ENCODE measurements around the gene PRKN. TPM values are rescaled to one million over a fixed set of nuclear protein-coding genes. Genes with fewer than 3 reads are reported as not detected.

PRKN gene
- total RNA-seq, 2 experiments from 2014 or later = 0.82 to 1.00 TPM

GRCh38 chr6:162708971-162709370 is 18.6 kb downstream of the PRKN start:
- ChIA-PET CTCF (no interaction called here), POLR2A (no interaction called here)
- Mint-ChIP-seq H3K36me3 (peaks cover 2% of the 10 kb centered on the region), H3K27me3 (peaks cover 2% of the 10 kb centered on the region), H3K4me3 (no peak overlapping the region), H3K4me1 (ENCODE audit: low read depth) (no peaks in the 10 kb centered on the region), H3K27ac (no peak overlapping the region), H3K9me3 (no peaks in the 10 kb centered on the region)
- DNase-seq = no peak
- intact Hi-C loops (cut with micrococcal nuclease) = no loop called here

DNA sequence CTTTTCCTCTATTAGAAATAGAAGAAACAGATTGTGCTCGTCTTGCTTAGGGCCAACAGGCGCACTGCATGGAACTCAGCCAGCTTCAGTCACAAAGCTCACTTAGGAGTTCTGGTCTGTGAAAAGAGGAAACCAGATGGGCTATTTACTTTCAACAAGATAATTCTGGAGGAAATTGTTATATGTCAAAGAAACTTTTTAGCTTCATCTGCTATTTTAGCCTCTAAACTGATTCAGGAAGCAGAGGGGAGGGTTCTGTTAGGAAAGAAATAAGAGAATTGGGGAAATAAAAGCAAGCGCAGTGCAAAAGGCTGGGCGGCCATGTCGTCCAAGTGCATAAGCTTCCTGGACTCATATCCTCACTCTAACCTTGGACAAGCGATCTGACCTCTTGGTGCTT is 21.3 kb downstream of the PRKN start:
- intact Hi-C loops (cut with micrococcal nuclease) = no loop called here
- Mint-ChIP-seq H3K4me1 (ENCODE audit: low read depth) (no peaks in the 10 kb centered on the region), H3K4me3 (no peak overlapping the region), H3K27me3 (peaks cover 2% of the 10 kb centered on the region), H3K36me3 (no peaks in the 10 kb centered on the region), H3K27ac (no peak overlapping the region), H3K9me3 (no peaks in the 10 kb centered on the region)
- POLR2A ChIA-PET = no interaction called here
- CTCF ChIA-PET = no interaction called here
- DNase-seq = no peak

DNA sequence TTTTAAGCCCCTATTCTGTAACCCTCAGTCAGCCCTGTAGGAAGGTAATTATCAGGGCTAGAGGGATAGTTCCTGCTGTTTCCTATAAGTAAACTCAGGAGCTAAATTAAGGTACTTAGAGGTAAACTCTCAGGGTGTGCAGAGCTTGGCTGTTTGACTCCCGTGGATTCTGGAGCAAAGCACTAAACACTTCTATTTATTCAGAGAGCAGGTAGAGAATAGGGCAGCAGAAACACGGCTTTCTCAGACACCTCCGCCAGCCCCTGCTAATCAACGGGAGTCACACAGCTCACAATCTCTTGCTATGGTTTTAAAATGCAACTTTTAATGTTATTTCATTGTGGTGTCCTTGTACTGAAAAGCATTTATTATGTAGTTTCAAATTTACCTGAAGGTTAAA is 21.8 kb downstream of the PRKN start:
- Mint-ChIP-seq H3K27me3 (peaks cover 2% of the 10 kb centered on the region), H3K36me3 (no peaks in the 10 kb centered on the region), H3K27ac (no peak overlapping the region), H3K4me3 (no peak overlapping the region), H3K9me3 (no peaks in the 10 kb centered on the region), H3K4me1 (ENCODE audit: low read depth) (no peaks in the 10 kb centered on the region)
- POLR2A ChIA-PET = no interaction called here
- DNase-seq = no peak
- intact Hi-C loops (cut with micrococcal nuclease) = no loop called here
- CTCF ChIA-PET = no interaction called here

DNA sequence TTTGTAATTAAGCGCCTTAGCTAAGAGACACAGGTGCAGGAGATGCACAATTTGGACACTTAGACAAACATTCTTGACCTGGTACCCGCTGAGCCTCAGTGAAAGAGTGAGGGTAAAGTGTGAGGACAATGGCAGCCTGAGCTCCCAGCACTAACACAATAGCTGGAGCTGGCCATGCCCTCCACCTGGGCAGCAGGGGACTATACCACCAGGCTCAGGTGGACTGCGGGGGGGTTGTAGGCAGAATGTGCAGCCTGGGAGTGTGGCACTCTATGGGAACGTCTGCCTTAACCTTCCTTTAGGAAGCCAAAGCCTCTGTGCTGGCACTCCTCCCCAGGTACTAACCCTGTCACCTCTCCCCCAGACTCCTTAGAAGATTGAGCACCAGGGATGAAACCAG is 23.6 kb downstream of the PRKN start:
- ChIA-PET CTCF (no interaction called here), POLR2A (no interaction called here)
- no peak overlapping the region for H3K4me3 Mint-ChIP-seq
- H3K27ac Mint-ChIP-seq = no peak overlapping the region
- intact Hi-C loops (cut with micrococcal nuclease) = no loop called here
- no peaks in the 10 kb centered on the region for H3K36me3 Mint-ChIP-seq
- H3K27me3 Mint-ChIP-seq = peaks cover 2% of the 10 kb centered on the region
- no peak for DNase-seq
- H3K9me3 Mint-ChIP-seq = no peaks in the 10 kb centered on the region
- H3K4me1 Mint-ChIP-seq (ENCODE audit: low read depth) = no peaks in the 10 kb centered on the region

DNA sequence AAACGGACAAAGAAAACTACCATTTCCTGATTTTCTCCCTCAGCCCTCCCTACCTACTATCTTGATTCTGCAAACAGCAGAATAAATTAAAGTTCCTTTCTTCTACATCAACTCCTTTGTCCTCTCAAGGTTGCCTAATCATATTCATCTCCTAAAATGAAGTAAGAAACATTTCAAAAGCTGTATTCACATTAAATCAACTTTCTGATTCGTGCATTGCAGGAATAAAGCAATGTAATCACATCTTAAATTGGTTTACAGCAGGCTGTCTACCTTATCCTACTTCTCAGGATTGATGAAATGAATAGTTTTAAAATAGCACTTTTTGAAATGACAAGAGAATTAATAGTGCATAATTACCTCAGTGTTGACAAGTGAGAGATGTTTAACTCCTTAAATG is 25.1 kb downstream of the PRKN start:
- H3K27me3 Mint-ChIP-seq = peaks cover 2% of the 10 kb centered on the region
- no peak overlapping the region for H3K27ac Mint-ChIP-seq
- no peak overlapping the region for H3K4me3 Mint-ChIP-seq
- intact Hi-C loops (cut with micrococcal nuclease) = no loop called here
- no peaks in the 10 kb centered on the region for H3K36me3 Mint-ChIP-seq
- CTCF ChIA-PET = no interaction called here
- no peak for DNase-seq
- POLR2A ChIA-PET = no interaction called here
- no peaks in the 10 kb centered on the region for H3K4me1 Mint-ChIP-seq (ENCODE audit: low read depth)
- no peaks in the 10 kb centered on the region for H3K9me3 Mint-ChIP-seq

DNA sequence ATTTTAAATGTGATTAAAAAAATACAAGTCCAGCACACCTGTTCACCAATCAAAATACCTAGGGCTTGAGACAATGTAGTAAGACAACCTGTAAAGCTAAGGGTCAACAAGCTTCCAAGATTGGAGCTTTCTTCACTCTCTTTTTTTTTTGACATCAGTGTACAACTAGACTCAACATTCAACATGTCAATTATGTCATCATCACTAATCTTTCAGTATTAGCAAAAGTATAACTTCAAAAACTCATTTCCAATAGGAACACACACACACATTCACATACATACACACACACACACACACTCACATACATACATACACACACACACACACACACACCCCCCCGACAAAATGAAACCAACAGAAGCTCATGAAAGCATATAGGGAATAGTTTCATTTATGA is 26.0 kb downstream of the PRKN start:
- H3K36me3 Mint-ChIP-seq = no peaks in the 10 kb centered on the region
- CTCF ChIA-PET = no interaction called here
- no peak overlapping the region for H3K4me3 Mint-ChIP-seq
- intact Hi-C loops (cut with micrococcal nuclease) = no loop called here
- no peaks in the 10 kb centered on the region for H3K9me3 Mint-ChIP-seq
- H3K4me1 Mint-ChIP-seq (ENCODE audit: low read depth) = no peaks in the 10 kb centered on the region
- DNase-seq = no peak
- POLR2A ChIA-PET = no interaction called here
- no peak overlapping the region for H3K27ac Mint-ChIP-seq
- peaks cover 2% of the 10 kb centered on the region for H3K27me3 Mint-ChIP-seq

DNA sequence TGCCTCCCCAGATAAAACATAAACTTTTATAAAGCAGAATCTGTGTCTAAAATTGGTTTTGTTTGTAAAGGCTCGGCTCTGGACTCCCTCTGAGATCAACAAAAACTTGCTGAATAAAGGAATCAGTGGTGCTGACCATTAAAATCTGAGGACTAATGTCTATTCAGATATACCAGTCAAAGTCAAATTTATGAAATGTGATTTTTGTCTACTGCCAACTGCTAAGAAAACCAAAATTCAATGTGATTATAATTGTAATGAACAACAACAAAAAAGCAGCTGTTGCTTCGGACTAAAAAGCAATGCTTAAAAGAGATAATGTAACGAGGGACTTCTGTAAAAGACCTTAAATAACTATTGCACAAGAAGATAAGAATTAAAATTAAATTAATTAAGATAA is 26.6 kb downstream of the PRKN start:
- no peaks in the 10 kb centered on the region for H3K36me3 Mint-ChIP-seq
- H3K27ac Mint-ChIP-seq = no peak overlapping the region
- no peak for DNase-seq
- intact Hi-C loops (cut with micrococcal nuclease) = no loop called here
- peaks cover 2% of the 10 kb centered on the region for H3K27me3 Mint-ChIP-seq
- CTCF ChIA-PET = no interaction called here
- H3K4me3 Mint-ChIP-seq = no peak overlapping the region
- H3K9me3 Mint-ChIP-seq = no peaks in the 10 kb centered on the region
- POLR2A ChIA-PET = no interaction called here
- no peaks in the 10 kb centered on the region for H3K4me1 Mint-ChIP-seq (ENCODE audit: low read depth)

DNA sequence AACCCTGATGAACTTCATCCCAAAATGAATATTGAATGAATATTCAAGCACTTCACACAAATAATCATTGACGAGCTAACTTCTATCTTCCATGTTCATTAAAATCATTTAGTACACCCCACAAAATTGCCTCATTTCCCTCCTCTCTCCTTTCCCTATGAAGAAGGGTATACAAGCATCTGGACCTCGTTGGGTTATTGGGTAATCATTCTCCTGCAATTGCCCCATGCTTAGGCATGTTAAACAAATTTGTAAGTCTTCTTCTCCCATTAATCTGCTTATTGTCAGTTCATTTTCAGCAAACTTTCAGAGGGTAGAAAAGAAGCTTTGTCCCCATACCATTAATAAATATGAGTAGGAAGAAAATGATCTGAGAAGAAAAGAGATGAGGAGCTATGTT is 27.6 kb downstream of the PRKN start:
- no peak for DNase-seq
- ChIA-PET POLR2A (no interaction called here), CTCF (no interaction called here)
- intact Hi-C loops (cut with micrococcal nuclease) = no loop called here
- Mint-ChIP-seq H3K36me3 (no peaks in the 10 kb centered on the region), H3K4me1 (ENCODE audit: low read depth) (no peaks in the 10 kb centered on the region), H3K27me3 (peaks cover under 1% of the 10 kb centered on the region), H3K27ac (no peak overlapping the region), H3K9me3 (no peaks in the 10 kb centered on the region), H3K4me3 (no peak overlapping the region)

DNA sequence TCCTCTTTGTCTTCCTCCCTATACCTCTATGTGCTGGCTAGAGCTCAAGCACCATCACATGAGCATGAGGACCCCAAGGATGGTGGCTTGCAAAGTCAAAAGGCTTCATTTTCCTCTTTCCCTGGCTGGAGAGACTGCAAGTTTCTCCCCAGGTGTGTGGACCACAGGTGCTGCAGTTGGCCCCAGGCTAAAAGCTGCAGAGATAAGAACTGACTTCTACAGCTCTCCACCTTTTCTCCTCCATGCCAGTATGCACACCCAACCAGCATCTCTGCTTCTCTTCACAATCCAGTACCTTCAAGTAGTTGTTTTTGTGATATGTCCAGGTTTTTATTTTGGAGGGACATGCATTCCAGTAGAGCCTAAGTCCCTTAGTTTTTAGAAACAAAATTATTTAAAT is 29.1 kb downstream of the PRKN start:
- H3K27me3 Mint-ChIP-seq = no peaks in the 10 kb centered on the region
- H3K4me3 Mint-ChIP-seq = no peak overlapping the region
- ChIA-PET POLR2A (no interaction called here), CTCF (no interaction called here)
- no peaks in the 10 kb centered on the region for H3K4me1 Mint-ChIP-seq (ENCODE audit: low read depth)
- no peak overlapping the region for H3K27ac Mint-ChIP-seq
- H3K36me3 Mint-ChIP-seq = no peaks in the 10 kb centered on the region
- intact Hi-C loops (cut with micrococcal nuclease) = no loop called here
- no peaks in the 10 kb centered on the region for H3K9me3 Mint-ChIP-seq
- no peak for DNase-seq

- Mint-ChIP-seq H3K9me3 (no peaks in the 10 kb centered on the region), H3K36me3 (no peaks in the 10 kb centered on the region), H3K27ac (no peak overlapping the region), H3K4me3 (no peak overlapping the region), H3K27me3 (no peaks in the 10 kb centered on the region), H3K4me1 (ENCODE audit: low read depth) (no peaks in the 10 kb centered on the region)
- intact Hi-C loops (cut with micrococcal nuclease) = no loop called here
- CTCF ChIA-PET = no interaction called here
- no peak for DNase-seq
- POLR2A ChIA-PET = no interaction called here
These were observed 29.6 kb downstream of the PRKN start for GRCh38 chr6:162697872-162698403.

- H3K36me3 Mint-ChIP-seq = no peaks in the 10 kb centered on the region
- no peaks in the 10 kb centered on the region for H3K27me3 Mint-ChIP-seq
- no peaks in the 10 kb centered on the region for H3K4me1 Mint-ChIP-seq (ENCODE audit: low read depth)
- no peak overlapping the region for H3K27ac Mint-ChIP-seq
- intact Hi-C loops (cut with micrococcal nuclease) = no loop called here
- ChIA-PET POLR2A (no interaction called here), CTCF (no interaction called here)
- DNase-seq = no peak
- no peaks in the 10 kb centered on the region for H3K9me3 Mint-ChIP-seq
- no peak overlapping the region for H3K4me3 Mint-ChIP-seq
These were observed 37.4 kb downstream of the PRKN start for GRCh38 chr6:162690158-162690557.

- intact Hi-C loops (cut with micrococcal nuclease) = no loop called here
- no peaks in the 10 kb centered on the region for H3K4me1 Mint-ChIP-seq (ENCODE audit: low read depth)
- CTCF ChIA-PET = no interaction called here
- DNase-seq = no peak
- H3K27me3 Mint-ChIP-seq = no peaks in the 10 kb centered on the region
- H3K9me3 Mint-ChIP-seq = no peaks in the 10 kb centered on the region
- no peaks in the 10 kb centered on the region for H3K36me3 Mint-ChIP-seq
- POLR2A ChIA-PET = no interaction called here
- no peak overlapping the region for H3K27ac Mint-ChIP-seq
- no peak overlapping the region for H3K4me3 Mint-ChIP-seq
These were observed 38.7 kb downstream of the PRKN start for GRCh38 chr6:162688751-162689345.

- DNase-seq = no peak
- no peak overlapping the region for H3K27ac Mint-ChIP-seq
- ChIA-PET CTCF (no interaction called here), POLR2A (no interaction called here)
- intact Hi-C loops (cut with micrococcal nuclease) = no loop called here
- peaks cover 3% of the 10 kb centered on the region for H3K9me3 Mint-ChIP-seq
- H3K4me3 Mint-ChIP-seq = no peak overlapping the region
- H3K4me1 Mint-ChIP-seq (ENCODE audit: low read depth) = no peaks in the 10 kb centered on the region
- no peaks in the 10 kb centered on the region for H3K36me3 Mint-ChIP-seq
- H3K27me3 Mint-ChIP-seq = no peaks in the 10 kb centered on the region
These were observed 42.0 kb downstream of the PRKN start for GRCh38 chr6:162685586-162685985.

DNA sequence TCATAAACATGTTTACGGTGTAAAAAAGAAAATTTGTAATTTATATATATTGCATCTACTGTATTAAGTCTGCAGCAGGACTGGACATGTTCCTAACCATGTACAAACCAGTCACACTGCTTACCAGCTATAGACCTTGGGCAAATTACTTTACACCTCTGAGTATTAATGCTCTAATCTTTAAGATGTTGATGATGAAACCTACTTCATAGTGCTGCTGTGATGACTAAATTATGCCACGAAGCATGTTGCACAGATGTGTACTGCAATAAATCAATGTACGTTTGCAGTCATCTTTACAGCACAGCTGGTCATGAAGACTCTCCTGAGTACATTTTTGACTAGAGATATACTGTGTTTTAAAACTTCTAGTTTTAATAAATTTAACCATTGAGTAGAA is 42.6 kb downstream of the PRKN start:
- intact Hi-C loops (cut with micrococcal nuclease) = no loop called here

More for the DNA sequence above, 42.6 kb downstream of the PRKN start:
- Mint-ChIP-seq H3K36me3 (no peaks in the 10 kb centered on the region), H3K9me3 (peaks cover 3% of the 10 kb centered on the region), H3K27me3 (no peaks in the 10 kb centered on the region), H3K4me3 (no peak overlapping the region), H3K27ac (no peak overlapping the region), H3K4me1 (ENCODE audit: low read depth) (no peaks in the 10 kb centered on the region)
- CTCF ChIA-PET = no interaction called here
- POLR2A ChIA-PET = no interaction called here
- DNase-seq = no peak

All from activated CD4-positive, alpha-beta memory T cell treated with anti-CD3 and anti-CD28 coated beads for 36 hours (primary cell).